ENCODE measurements around the gene NF1. TPM values are rescaled to one million over a fixed set of nuclear protein-coding genes. Genes with fewer than 3 reads are reported as not detected.

The NF1 gene
- total and polyA plus RNA-seq, 2 experiments from 2014 or later, result 8.4 to 45.9 TPM

DNA sequence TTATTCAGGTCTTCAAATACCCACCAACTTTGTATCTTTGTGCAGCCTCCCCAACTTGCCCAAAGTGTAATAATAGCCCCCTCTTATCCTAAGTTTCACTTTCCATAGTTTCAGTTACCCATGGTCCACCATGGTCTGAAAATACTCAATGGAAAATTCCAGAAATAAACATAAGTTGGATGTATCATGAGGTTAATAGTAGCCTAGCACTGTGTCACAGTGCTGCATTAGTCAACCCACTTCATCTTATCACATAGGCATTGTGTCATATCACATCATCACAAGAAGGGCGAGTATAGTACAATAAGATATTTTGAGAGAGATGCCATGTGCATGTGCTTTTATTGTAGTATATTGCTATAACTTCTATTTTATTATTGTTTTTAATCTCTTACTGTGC lies 180.3 kb downstream of the NF1 start:
- Histone ChIP-seq H3K36me3 (replicated peaks; ENCODE audit: insufficient read depth, low read depth) (no peaks in the 10 kb centered on the region), H2AFZ (no peak overlapping the region), H3K4me3 (no peak overlapping the region), H3K4me1 (ENCODE audit: insufficient read depth) (peaks cover under 1% of the 10 kb centered on the region), H3K9me2 (replicated peaks; ENCODE audit: insufficient read depth) (no peaks in the 10 kb centered on the region), H3K27me3 (no peaks in the 10 kb centered on the region), H4K20me1 (ENCODE audit: insufficient read depth, poor library complexity, severe bottlenecking) (no peaks in the 10 kb centered on the region), H3K4me2 (no peak overlapping the region), H3K27ac (no peak overlapping the region), H3K79me2 (no peaks in the 10 kb centered on the region), H3K9me3 (ENCODE audit: low read depth) (no peaks in the 10 kb centered on the region)
- WGBS (ENCODE audit: low lambda C conversion rate, missing lambda C conversion rate), result 95% methylated on average over 1 of the region's 1 CpG
- DNase-seq (ENCODE audit: low spot score), result no peak
- TF ChIP-seq EZH2phosphoT487 (IDR thresholded peaks at IDR 0.05; ENCODE audit: low read depth, severe bottlenecking, unreplicated experiment) (no peak), EZH2 (IDR thresholded peaks at IDR 0.05; ENCODE audit: borderline replicate concordance) (no peak)
- TF ChIP-seq, protein P1, sequence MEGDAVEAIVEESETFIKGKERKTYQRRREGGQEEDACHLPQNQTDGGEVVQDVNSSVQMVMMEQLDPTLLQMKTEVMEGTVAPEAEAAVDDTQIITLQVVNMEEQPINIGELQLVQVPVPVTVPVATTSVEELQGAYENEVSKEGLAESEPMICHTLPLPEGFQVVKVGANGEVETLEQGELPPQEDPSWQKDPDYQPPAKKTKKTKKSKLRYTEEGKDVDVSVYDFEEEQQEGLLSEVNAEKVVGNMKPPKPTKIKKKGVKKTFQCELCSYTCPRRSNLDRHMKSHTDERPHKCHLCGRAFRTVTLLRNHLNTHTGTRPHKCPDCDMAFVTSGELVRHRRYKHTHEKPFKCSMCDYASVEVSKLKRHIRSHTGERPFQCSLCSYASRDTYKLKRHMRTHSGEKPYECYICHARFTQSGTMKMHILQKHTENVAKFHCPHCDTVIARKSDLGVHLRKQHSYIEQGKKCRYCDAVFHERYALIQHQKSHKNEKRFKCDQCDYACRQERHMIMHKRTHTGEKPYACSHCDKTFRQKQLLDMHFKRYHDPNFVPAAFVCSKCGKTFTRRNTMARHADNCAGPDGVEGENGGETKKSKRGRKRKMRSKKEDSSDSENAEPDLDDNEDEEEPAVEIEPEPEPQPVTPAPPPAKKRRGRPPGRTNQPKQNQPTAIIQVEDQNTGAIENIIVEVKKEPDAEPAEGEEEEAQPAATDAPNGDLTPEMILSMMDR (IDR thresholded peaks at IDR 0.05; ENCODE audit: poor library complexity), result no peak

DNA sequence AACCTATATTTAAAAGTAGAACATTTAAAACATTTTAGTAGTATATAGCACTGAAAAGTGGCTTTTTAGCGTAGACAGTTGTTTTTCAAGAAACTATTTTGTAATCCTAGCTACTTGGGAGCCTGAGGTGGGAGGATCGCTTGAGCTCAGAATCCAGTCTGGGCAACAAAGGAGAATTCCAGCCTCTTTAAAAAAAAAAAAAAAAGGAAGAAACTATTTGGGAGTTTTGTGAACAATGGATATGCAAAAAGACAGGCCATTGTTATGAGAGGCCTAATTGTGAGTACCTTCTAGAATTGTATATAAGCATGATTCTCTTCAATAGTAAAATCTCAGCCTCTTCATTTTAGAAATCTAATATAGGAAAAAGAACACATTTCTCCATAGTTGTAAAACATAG lies 184.6 kb downstream of the NF1 start:
- no peaks in the 10 kb centered on the region for H4K20me1 ChIP-seq (ENCODE audit: insufficient read depth, poor library complexity, severe bottlenecking)
- no peaks in the 10 kb centered on the region for H3K9me3 ChIP-seq (ENCODE audit: low read depth)
- no peaks in the 10 kb centered on the region for H3K4me1 ChIP-seq (ENCODE audit: insufficient read depth)
- H3K27me3 ChIP-seq, result no peaks in the 10 kb centered on the region
- H2AFZ ChIP-seq, result no peak overlapping the region
- WGBS (ENCODE audit: low lambda C conversion rate, missing lambda C conversion rate), result 87% methylated on average over 2 of the region's 2 CpGs
- no peaks in the 10 kb centered on the region for H3K9me2 ChIP-seq (replicated peaks; ENCODE audit: insufficient read depth)
- H3K4me3 ChIP-seq, result no peak overlapping the region
- H3K36me3 ChIP-seq (replicated peaks; ENCODE audit: insufficient read depth, low read depth), result no peaks in the 10 kb centered on the region
- no peak overlapping the region for H3K27ac ChIP-seq
- DNase-seq (ENCODE audit: low spot score), result no peak
- H3K79me2 ChIP-seq, result no peaks in the 10 kb centered on the region
- H3K4me2 ChIP-seq, result no peak overlapping the region
- TF ChIP-seq EZH2phosphoT487 (IDR thresholded peaks at IDR 0.05; ENCODE audit: low read depth, severe bottlenecking, unreplicated experiment) (no peak), EZH2 (IDR thresholded peaks at IDR 0.05; ENCODE audit: borderline replicate concordance) (no peak)
- TF ChIP-seq, protein P1 (IDR thresholded peaks at IDR 0.05; ENCODE audit: poor library complexity), result no peak

DNA sequence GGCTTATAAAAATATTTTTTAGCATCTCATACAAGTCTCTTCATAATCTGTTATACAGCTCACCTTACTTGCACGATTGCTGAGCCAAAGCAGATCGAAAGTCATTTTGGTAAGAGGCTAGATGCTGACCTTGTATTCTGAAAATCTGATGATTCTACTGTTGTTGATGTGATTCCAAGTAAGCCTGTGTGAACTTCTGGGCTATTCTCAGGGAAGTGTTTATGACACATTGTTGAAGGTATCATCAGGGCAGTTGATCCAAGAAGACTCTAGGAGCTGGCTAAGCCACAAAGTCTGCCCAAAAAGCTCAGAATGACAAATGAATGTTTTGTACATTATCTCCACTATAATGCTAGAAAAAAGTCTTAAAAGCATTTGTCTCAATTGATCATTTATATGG lies 186.3 kb downstream of the NF1 start:
- no peaks in the 10 kb centered on the region for H3K9me2 ChIP-seq (replicated peaks; ENCODE audit: insufficient read depth)
- H3K27me3 ChIP-seq, result no peaks in the 10 kb centered on the region
- H3K36me3 ChIP-seq (replicated peaks; ENCODE audit: insufficient read depth, low read depth), result no peaks in the 10 kb centered on the region
- no peak overlapping the region for H3K27ac ChIP-seq
- H3K9me3 ChIP-seq (ENCODE audit: low read depth), result no peaks in the 10 kb centered on the region
- no peaks in the 10 kb centered on the region for H3K79me2 ChIP-seq
- no peak overlapping the region for H3K4me3 ChIP-seq
- no peaks in the 10 kb centered on the region for H4K20me1 ChIP-seq (ENCODE audit: insufficient read depth, poor library complexity, severe bottlenecking)
- 95% methylated on average over 2 of the region's 2 CpGs for WGBS (ENCODE audit: low lambda C conversion rate, missing lambda C conversion rate)
- DNase-seq (ENCODE audit: low spot score), result no peak
- no peaks in the 10 kb centered on the region for H3K4me1 ChIP-seq (ENCODE audit: insufficient read depth)
- H2AFZ ChIP-seq, result no peak overlapping the region
- H3K4me2 ChIP-seq, result no peak overlapping the region
- TF ChIP-seq EZH2 (IDR thresholded peaks at IDR 0.05; ENCODE audit: borderline replicate concordance), result no peak

GRCh38 chr17:31283841-31284240 lies 189.1 kb downstream of the NF1 start:
- H3K79me2 ChIP-seq, result no peaks in the 10 kb centered on the region
- no peak overlapping the region for H3K4me2 ChIP-seq
- DNase-seq (ENCODE audit: low spot score), result no peak
- no peak for TF ChIP-seq EZH2 (IDR thresholded peaks at IDR 0.05; ENCODE audit: borderline replicate concordance)
- no peak for TF ChIP-seq EZH2phosphoT487 (IDR thresholded peaks at IDR 0.05; ENCODE audit: low read depth, severe bottlenecking, unreplicated experiment)
- TF ChIP-seq, protein P1 (IDR thresholded peaks at IDR 0.05; ENCODE audit: poor library complexity), result no peak
- no peak overlapping the region for H3K27ac ChIP-seq
- H4K20me1 ChIP-seq (ENCODE audit: insufficient read depth, poor library complexity, severe bottlenecking), result no peaks in the 10 kb centered on the region
- H3K27me3 ChIP-seq, result no peaks in the 10 kb centered on the region
- no peaks in the 10 kb centered on the region for H3K9me2 ChIP-seq (replicated peaks; ENCODE audit: insufficient read depth)
- H2AFZ ChIP-seq, result no peak overlapping the region
- H3K9me3 ChIP-seq (ENCODE audit: low read depth), result no peaks in the 10 kb centered on the region
- no peaks in the 10 kb centered on the region for H3K36me3 ChIP-seq (replicated peaks; ENCODE audit: insufficient read depth, low read depth)
- H3K4me3 ChIP-seq, result no peak overlapping the region
- H3K4me1 ChIP-seq (ENCODE audit: insufficient read depth), result no peaks in the 10 kb centered on the region
